H9 (cell line): ENCODE data around the gene PHACTR4. TPM values are rescaled to one million over a fixed set of nuclear protein-coding genes. Genes with fewer than 3 reads are reported as not detected.

Source experiments
- DNase-seq: peaks from one replicate; pipeline ENCODE4 v3.0.0-alpha.2; 2017
- H2AFZ ChIP-seq: one replicate; pipeline ENCODE4 v1.6.1; 2013; ENCODE audit warnings: mild to moderate bottlenecking, low read length, control low read depth, moderate library complexity
- H2AK5ac ChIP-seq: 2 replicates; pipeline ENCODE4 v1.6.1; 2013; ENCODE audit warnings: low read length, control low read depth, mixed read lengths; ENCODE audit not compliant: insufficient read length
- H2BK120ac ChIP-seq: one replicate; pipeline ENCODE4 v1.6.1; 2013; ENCODE audit warnings: low read depth, mild to moderate bottlenecking, low read length, control low read depth, inconsistent platforms; ENCODE audit not compliant: poor library complexity, severe bottlenecking
- H2BK12ac ChIP-seq: 2 replicates; pipeline ENCODE4 v1.6.1; 2013; ENCODE audit warnings: low read length, control low read depth, mixed read lengths, low read depth; ENCODE audit not compliant: insufficient read length
- H2BK15ac ChIP-seq: 2 replicates; pipeline ENCODE4 v1.6.1; 2013; ENCODE audit warnings: low read depth, low read length, control low read depth
- H2BK20ac ChIP-seq: one replicate; pipeline ENCODE4 v1.6.1; 2013; ENCODE audit warnings: low read depth, mild to moderate bottlenecking, low read length, control low read depth, inconsistent platforms; ENCODE audit not compliant: poor library complexity, severe bottlenecking
- H2BK5ac ChIP-seq: 2 replicates; pipeline ENCODE4 v1.6.1; 2013; ENCODE audit warnings: low read length, control low read depth, mixed read lengths; ENCODE audit not compliant: insufficient read length
- H3K14ac ChIP-seq: 2 replicates; pipeline ENCODE4 v1.6.1; 2013; ENCODE audit warnings: low read length, control low read depth; ENCODE audit not compliant: insufficient read depth
- H3K18ac ChIP-seq: 2 replicates; pipeline ENCODE4 v1.6.1; 2013; ENCODE audit warnings: low read depth, mild to moderate bottlenecking, mixed read lengths, low read length, control low read depth; ENCODE audit not compliant: insufficient read length
- H3K23ac ChIP-seq: 2 replicates; pipeline ENCODE4 v1.6.1; 2013; ENCODE audit warnings: low read length, control low read depth, mixed read lengths, low read depth; ENCODE audit not compliant: insufficient read length
- H3K23me2 ChIP-seq: 2 replicates; pipeline ENCODE4 v1.6.1; 2013; ENCODE audit warnings: low read depth, mild to moderate bottlenecking, mixed read lengths, low read length, control low read depth; ENCODE audit not compliant: insufficient read length, poor library complexity, severe bottlenecking
- H3K27ac ChIP-seq: 2 replicates; pipeline ENCODE4 v1.5.1; 2013; ENCODE audit warnings: low read length, control low read depth, mixed read lengths, low read depth; ENCODE audit not compliant: insufficient read length
- H3K27me3 ChIP-seq: 2 replicates; pipeline ENCODE4 v1.6.1; 2013; ENCODE audit warnings: low read length, control low read depth, inconsistent platforms; ENCODE audit not compliant: insufficient read depth
- H3K4ac ChIP-seq: 2 replicates; pipeline ENCODE4 v1.6.1; 2013; ENCODE audit warnings: low read depth, mild to moderate bottlenecking, control low read depth, inconsistent platforms, low read length, moderate library complexity
- H3K4me1 ChIP-seq: 2 replicates; pipeline ENCODE4 v1.6.1; 2013; ENCODE audit warnings: low read length, control low read depth, inconsistent platforms; ENCODE audit not compliant: insufficient read depth
- H3K4me2 ChIP-seq: 2 replicates; pipeline ENCODE4 v1.6.1; 2013; ENCODE audit warnings: low read length, control low read depth, mixed read lengths; ENCODE audit not compliant: insufficient read length, insufficient read depth
- H3K56ac ChIP-seq: 2 replicates; pipeline ENCODE4 v1.6.1; 2013; ENCODE audit warnings: low read depth, mild to moderate bottlenecking, mixed read lengths, low read length, control low read depth; ENCODE audit not compliant: insufficient read length
- H3K79me1 ChIP-seq: 2 replicates; pipeline ENCODE4 v1.6.1; 2013; ENCODE audit warnings: low read depth, mild to moderate bottlenecking, moderate library complexity, low read length, control low read depth, inconsistent platforms; ENCODE audit not compliant: insufficient read depth, poor library complexity, severe bottlenecking
- H3K79me2 ChIP-seq: 2 replicates; pipeline ENCODE4 v1.6.1; 2013; ENCODE audit warnings: low read length, control low read depth, inconsistent platforms; ENCODE audit not compliant: insufficient read depth
- H3K9ac ChIP-seq: 2 replicates; pipeline ENCODE4 v1.6.1; 2013; ENCODE audit warnings: low read length, control low read depth, mixed read lengths; ENCODE audit not compliant: insufficient read length; ENCODE audit errors: extremely low read depth
- H3K9me3 ChIP-seq: one replicate; pipeline ENCODE4 v1.6.1; 2013; ENCODE audit warnings: low read depth, low read length, inconsistent platforms; ENCODE audit not compliant: control insufficient read depth
- H3T11ph ChIP-seq: one replicate; pipeline ENCODE4 v1.6.1; 2013; ENCODE audit warnings: mild to moderate bottlenecking, low read length, control low read depth, inconsistent platforms
- H4K20me1 ChIP-seq: one replicate; pipeline ENCODE4 v1.6.1; 2013; ENCODE audit not compliant: control insufficient read depth, insufficient read length, insufficient read depth
- H4K5ac ChIP-seq: 2 replicates; pipeline ENCODE4 v1.6.1; 2013; ENCODE audit warnings: low read depth, mild to moderate bottlenecking, mixed read lengths, low read length, control low read depth; ENCODE audit not compliant: insufficient read length
- H4K8ac ChIP-seq: replicated peaks from 2 replicates; pipeline ENCODE4 v1.6.1; 2013; ENCODE audit warnings: low read length, control low read depth, mixed read lengths, low read depth; ENCODE audit not compliant: insufficient read length
- H4K91ac ChIP-seq: 2 replicates; pipeline ENCODE4 v1.6.1; 2013; ENCODE audit warnings: low read depth, mild to moderate bottlenecking, moderate library complexity, mixed read lengths, low read length, control low read depth; ENCODE audit not compliant: insufficient read length
- H3K27ac Mint-ChIP-seq, 3 experiments: 2 replicates in 2 of 3; 3 replicates in 1 of 3; pipeline ENCODE4 v1.8.0; 2020 to 2021; ENCODE audit warnings: mixed read lengths in 3 of 3, mild to moderate bottlenecking in 1 of 3, moderate library complexity in 1 of 3
- H3K27me3 Mint-ChIP-seq: 2 replicates; pipeline ENCODE4 v1.8.0; 2021; ENCODE audit warnings: low read depth, mild to moderate bottlenecking, moderate library complexity, mixed read lengths
- H3K36me3 Mint-ChIP-seq, 3 experiments: 2 replicates in 2 of 3; 3 replicates in 1 of 3; pipeline ENCODE4 v1.8.0; 2020 to 2021; ENCODE audit warnings: low read depth in 3 of 3, mixed read lengths in 3 of 3; ENCODE audit not compliant: insufficient read depth in 1 of 3
- H3K4me1 Mint-ChIP-seq, 2 experiments: 2 replicates each; pipeline ENCODE4 v1.8.0; 2020; ENCODE audit warnings: mixed read lengths in 2 of 2
- H3K4me3 Mint-ChIP-seq, 2 experiments: 2 replicates in 1 of 2; 3 replicates in 1 of 2; pipeline ENCODE4 v1.8.0; 2020 to 2021; ENCODE audit warnings: mild to moderate bottlenecking in 2 of 2, mixed read lengths in 2 of 2, moderate library complexity in 1 of 2
- H3K9me3 Mint-ChIP-seq, 2 experiments: 2 replicates in 1 of 2; 3 replicates in 1 of 2; pipeline ENCODE4 v1.8.0; 2020; ENCODE audit warnings: mild to moderate bottlenecking in 2 of 2, mixed read lengths in 2 of 2, moderate library complexity in 1 of 2
- WGBS: extraction: QIAGEN DNeasy Blood & Tissue Kit; methylation state at CpG from one replicate; pipeline ENCODE4 v1.1.7; 2013; ENCODE audit warnings: missing lambda C conversion rate, low lambda C conversion rate, mixed read lengths; ENCODE audit not compliant: insufficient read length; ENCODE audit errors: extremely low coverage; 5-methylcytosine and 5-hydroxymethylcytosine counted together
- total RNA-seq: library from RNA; stranded (reverse); gene quantifications from 2 replicates; pipeline ENCODE4 v1.2.1, GENCODE V29; 2021
- TF ChIP-seq, protein P1 (sequence below): fragments of 200-600 bp; sonication (generic); conservative IDR thresholded peaks from 3 replicates; pipeline ENCODE4 v1.8.0; 2021; ENCODE audit warnings: antibody characterized with exemption, mild to moderate bottlenecking

PHACTR4 gene
- total RNA-seq, 1 experiment from 2014 or later, result 54.0 TPM

DNA sequence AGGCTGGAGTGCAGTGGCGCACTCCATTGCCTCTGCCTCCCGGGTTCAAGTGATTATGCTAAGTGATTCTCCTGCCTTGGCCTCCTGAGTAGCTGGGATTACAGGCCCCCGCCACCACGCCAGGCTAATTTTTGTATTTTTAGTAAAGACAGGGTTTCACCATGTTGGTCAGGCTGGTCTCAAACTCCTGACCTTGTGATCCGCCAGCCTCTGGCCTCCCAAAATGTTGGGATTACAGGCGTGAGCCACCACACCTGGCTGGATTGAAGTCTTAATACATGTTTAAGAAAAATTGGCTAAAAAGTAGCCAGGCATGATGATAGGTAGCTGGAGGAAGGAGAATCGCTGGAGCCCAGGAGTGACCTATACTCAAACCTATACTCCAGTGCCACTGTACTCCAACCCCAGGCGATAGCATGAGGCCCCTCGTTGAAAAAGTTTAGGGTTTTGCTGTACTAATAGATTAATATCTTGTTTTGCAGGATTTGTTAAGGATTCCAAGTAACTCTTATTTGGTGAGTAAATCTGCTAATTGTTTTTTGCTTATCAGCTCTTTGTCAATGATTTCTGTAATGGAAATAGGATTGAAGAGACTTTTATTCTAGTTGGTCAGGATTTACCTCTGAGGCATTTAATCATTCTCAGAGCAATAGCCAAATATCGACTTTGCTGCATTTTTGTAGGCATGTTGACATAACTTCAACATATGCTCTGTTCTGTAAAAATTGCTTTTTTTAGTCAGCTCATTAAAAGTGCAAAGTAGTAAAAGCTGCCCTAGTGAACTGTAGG lies 138.3 kb downstream of the PHACTR4 start:
- Histone ChIP-seq H3K4ac (no peak overlapping the region; the same call in 1 of the 2 replicates), H3K14ac (peak overlapping the region; percentile 83; the same call in 1 of the 2 replicates), H3K56ac (no peak overlapping the region), H2AK5ac (no peak overlapping the region), H4K8ac (no peak overlapping the region), H2BK20ac (no peak overlapping the region), H2BK15ac (no peak overlapping the region), H3K4me1 (peaks cover 2% of the 10 kb centered on the region; the same call in 1 of the 2 replicates), H2BK120ac (no peak overlapping the region), H3K23me2 (peaks cover 4% of the 10 kb centered on the region), H3K9ac (peak overlapping the region; percentile 99), H3K4me2 (peak overlapping the region; percentile 65), H3K23ac (no peak overlapping the region), H3K27me3 (no peaks in the 10 kb centered on the region), H4K91ac (no peak overlapping the region), H3K27ac (peak overlapping the region; percentile 89), H4K5ac (no peak overlapping the region), H3K9me3 (no peaks in the 10 kb centered on the region), H3K79me1 (no peaks in the 10 kb centered on the region), H2AFZ (no peak overlapping the region), H4K20me1 (peaks cover 3% of the 10 kb centered on the region), H3K18ac (peak overlapping the region; percentile 13), H3T11ph (no peak overlapping the region), H3K79me2 (0 out of 2 replicates have a peak, but pooled peaks cover under 1% of the 10 kb centered on the region), H2BK12ac (no peak overlapping the region), H2BK5ac (no peak overlapping the region)
- DNase-seq, result no peak
- Mint-ChIP-seq H3K27me3 (peaks cover 47% of the 10 kb centered on the region), H3K9me3 (peaks cover 7 to 8% of the 10 kb centered on the region in 2 experiments), H3K27ac (peak overlapping the region; percentile 99), H3K36me3 (peaks cover 65 to 74% (median 71%) of the 10 kb centered on the region in 3 experiments), H3K4me1 (peaks cover 18 to 37% of the 10 kb centered on the region in 2 experiments), H3K4me3 (peak overlapping the region; percentile 97)
- TF ChIP-seq, protein P1, sequence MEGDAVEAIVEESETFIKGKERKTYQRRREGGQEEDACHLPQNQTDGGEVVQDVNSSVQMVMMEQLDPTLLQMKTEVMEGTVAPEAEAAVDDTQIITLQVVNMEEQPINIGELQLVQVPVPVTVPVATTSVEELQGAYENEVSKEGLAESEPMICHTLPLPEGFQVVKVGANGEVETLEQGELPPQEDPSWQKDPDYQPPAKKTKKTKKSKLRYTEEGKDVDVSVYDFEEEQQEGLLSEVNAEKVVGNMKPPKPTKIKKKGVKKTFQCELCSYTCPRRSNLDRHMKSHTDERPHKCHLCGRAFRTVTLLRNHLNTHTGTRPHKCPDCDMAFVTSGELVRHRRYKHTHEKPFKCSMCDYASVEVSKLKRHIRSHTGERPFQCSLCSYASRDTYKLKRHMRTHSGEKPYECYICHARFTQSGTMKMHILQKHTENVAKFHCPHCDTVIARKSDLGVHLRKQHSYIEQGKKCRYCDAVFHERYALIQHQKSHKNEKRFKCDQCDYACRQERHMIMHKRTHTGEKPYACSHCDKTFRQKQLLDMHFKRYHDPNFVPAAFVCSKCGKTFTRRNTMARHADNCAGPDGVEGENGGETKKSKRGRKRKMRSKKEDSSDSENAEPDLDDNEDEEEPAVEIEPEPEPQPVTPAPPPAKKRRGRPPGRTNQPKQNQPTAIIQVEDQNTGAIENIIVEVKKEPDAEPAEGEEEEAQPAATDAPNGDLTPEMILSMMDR, result no peak
- WGBS, result no CpG with 5 or more reads among the region's 10 CpGs
